BE2C (cell line): ENCODE measurements around the gene VIPR1.

ENCODE experiments used
- DNase-seq: peaks from one replicate; pipeline ENCODE4 v3.0.0-alpha.2; 2020
- H3K27me3 ChIP-seq: fragments of 250-450 bp; sonication (Bioruptor Pico); 2 replicates; pipeline ENCODE4 v1.5.1; 2020; ENCODE audit warnings: mild to moderate bottlenecking
- H3K36me3 ChIP-seq: fragments of 250-450 bp; sonication (Bioruptor Pico); 2 replicates; pipeline ENCODE4 v1.5.1; 2020; ENCODE audit warnings: mild to moderate bottlenecking
- H3K4me1 ChIP-seq: fragments of 250-450 bp; sonication (Bioruptor Pico); 2 replicates; pipeline ENCODE4 v1.5.1; 2020
- H3K4me3 ChIP-seq: 2 replicates; pipeline ENCODE4 v1.5.1; 2011; ENCODE audit warnings: low read depth, low read length
- H3K9me3 ChIP-seq: fragments of 250-450 bp; sonication (Bioruptor Pico); 2 replicates; pipeline ENCODE4 v1.5.1; 2020
- TF ChIP-seq, protein P1 (sequence below): IDR thresholded peaks from 2 replicates; pipeline ENCODE4 v1.5.1; 2012; ENCODE audit warnings: mild to moderate bottlenecking, low read depth, low read length

VIPR1 gene

DNA sequence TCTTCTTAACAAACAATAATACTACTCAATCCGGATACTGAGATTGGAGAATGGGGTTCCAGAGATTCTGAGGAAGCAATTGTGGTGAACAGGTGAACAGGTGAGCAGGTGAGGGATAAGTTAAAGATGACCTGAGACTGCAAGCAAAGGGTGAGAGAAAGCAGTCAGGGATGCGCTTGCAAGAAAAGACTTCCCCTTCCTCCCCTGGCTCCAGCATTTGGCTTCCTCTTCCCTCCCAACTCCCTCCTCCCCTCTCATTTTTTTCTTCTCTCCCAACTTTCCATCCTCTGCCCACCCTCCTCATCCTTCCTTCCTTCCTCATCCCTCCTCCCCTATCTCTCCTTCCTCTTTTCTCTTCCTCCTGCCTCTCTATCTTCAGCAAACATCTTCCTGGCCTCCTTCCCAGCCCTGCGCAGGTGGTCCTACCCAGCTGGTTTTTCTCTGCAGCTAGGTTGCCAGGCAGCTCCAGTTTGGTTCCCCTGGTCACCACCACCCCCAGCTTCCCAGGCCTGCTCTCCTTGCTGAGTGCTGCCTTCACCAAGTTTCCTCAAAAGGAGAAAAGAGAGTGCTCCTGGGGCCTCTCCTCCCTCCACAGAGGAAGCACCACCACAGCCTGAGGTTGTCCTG is 10.4 kb upstream of the VIPR1 start:
- TF ChIP-seq, protein P1, sequence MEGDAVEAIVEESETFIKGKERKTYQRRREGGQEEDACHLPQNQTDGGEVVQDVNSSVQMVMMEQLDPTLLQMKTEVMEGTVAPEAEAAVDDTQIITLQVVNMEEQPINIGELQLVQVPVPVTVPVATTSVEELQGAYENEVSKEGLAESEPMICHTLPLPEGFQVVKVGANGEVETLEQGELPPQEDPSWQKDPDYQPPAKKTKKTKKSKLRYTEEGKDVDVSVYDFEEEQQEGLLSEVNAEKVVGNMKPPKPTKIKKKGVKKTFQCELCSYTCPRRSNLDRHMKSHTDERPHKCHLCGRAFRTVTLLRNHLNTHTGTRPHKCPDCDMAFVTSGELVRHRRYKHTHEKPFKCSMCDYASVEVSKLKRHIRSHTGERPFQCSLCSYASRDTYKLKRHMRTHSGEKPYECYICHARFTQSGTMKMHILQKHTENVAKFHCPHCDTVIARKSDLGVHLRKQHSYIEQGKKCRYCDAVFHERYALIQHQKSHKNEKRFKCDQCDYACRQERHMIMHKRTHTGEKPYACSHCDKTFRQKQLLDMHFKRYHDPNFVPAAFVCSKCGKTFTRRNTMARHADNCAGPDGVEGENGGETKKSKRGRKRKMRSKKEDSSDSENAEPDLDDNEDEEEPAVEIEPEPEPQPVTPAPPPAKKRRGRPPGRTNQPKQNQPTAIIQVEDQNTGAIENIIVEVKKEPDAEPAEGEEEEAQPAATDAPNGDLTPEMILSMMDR: no peak
- DNase-seq: no peak
- Histone ChIP-seq H3K27me3 (no peaks in the 10 kb centered on the region), H3K4me3 (no peak overlapping the region), H3K9me3 (no peaks in the 10 kb centered on the region), H3K36me3 (no peaks in the 10 kb centered on the region), H3K4me1 (no peaks in the 10 kb centered on the region)

DNA sequence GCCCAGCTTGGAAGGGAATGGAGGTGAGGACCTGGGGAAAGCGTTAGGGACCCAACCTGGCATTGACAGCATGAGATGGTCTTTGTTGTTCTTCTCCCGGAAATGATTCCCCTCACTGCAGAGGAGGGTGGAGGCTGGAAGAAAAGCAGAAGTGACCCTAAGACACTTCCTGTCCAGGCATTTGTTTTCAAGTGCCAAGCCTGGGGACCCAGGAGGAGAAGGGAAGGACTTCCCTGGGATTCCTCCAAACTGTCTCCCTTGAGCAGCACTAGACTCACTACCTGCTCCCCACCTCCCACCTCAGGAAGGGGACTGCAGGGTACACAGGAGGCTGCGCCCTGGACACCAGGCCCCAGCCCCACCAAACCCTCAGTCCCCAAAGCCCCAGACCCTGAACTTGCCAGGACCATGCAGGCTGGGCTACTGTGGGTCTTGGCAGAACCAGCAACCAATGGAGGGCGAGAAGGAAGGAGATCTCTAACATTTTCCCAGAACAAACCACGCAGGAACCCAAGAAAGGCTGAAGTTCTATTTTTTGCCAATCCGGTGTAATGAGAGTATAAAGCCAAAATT is 9.8 kb upstream of the VIPR1 start:
- Histone ChIP-seq H3K4me1 (no peaks in the 10 kb centered on the region; the same call in 1 of the 2 replicates), H3K36me3 (no peaks in the 10 kb centered on the region), H3K9me3 (no peaks in the 10 kb centered on the region), H3K4me3 (no peak overlapping the region), H3K27me3 (no peaks in the 10 kb centered on the region)
- no peak for DNase-seq
- TF ChIP-seq, protein P1: no peak

DNA sequence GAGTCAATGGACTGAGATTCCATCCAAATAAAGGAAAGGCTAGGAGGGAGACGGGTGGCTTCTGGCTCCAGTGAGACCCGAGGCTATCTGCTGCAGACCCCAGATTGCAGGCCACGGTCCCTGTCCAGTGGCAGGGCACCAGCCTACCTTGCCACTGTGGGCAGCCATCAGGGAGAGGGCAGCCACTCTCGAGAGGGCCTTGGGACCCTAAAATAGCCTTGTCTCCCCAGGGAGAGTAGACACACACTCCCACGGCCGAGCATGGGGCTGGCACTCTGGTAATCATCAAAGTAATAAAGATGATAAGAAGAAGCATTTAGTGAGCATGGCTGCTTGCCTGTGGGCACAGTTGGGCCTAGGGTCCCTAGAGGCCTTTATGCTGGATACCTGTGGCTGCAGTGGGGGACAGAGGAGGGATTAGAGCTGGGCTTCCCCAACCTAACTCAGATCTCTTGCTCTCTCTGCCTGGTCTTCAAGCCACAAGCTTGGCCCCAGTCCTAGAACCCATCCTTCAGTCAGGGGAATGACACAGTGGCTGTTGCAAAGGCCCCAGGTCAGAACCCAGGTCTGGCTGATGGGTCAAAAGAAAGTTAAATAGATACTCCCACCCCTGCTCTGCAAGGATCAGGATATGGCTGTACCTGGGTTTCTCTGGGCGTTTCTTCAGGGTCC is 9.2 kb upstream of the VIPR1 start:
- no peak overlapping the region for H3K4me3 ChIP-seq
- TF ChIP-seq, protein P1: no peak
- H3K4me1 ChIP-seq: no peaks in the 10 kb centered on the region; the same call in 1 of the 2 replicates
- DNase-seq: no peak
- no peaks in the 10 kb centered on the region for H3K9me3 ChIP-seq
- no peaks in the 10 kb centered on the region for H3K36me3 ChIP-seq
- H3K27me3 ChIP-seq: no peaks in the 10 kb centered on the region

DNA sequence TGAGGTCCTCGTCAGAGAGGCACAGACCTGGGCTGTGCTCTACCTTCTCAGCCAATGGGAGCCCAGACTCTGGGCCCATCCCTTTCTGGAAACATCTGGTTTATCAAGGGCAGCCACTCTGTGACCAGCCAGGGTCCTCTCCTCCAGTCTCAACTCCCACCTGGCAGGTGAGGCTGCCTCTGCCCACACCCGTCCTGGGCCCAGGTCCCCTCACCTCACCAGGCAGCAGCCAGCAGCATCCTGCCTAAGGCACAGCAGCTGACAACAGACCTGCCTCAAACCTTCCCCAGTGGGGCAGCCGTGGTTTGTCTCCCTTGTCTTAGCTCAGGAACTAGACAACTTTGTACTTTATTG is 8.7 kb upstream of the VIPR1 start:
- Histone ChIP-seq H3K36me3 (no peaks in the 10 kb centered on the region), H3K9me3 (no peaks in the 10 kb centered on the region), H3K4me3 (no peak overlapping the region), H3K4me1 (no peaks in the 10 kb centered on the region; the same call in 1 of the 2 replicates), H3K27me3 (no peaks in the 10 kb centered on the region)
- no peak for DNase-seq
- TF ChIP-seq, protein P1: no peak

DNA sequence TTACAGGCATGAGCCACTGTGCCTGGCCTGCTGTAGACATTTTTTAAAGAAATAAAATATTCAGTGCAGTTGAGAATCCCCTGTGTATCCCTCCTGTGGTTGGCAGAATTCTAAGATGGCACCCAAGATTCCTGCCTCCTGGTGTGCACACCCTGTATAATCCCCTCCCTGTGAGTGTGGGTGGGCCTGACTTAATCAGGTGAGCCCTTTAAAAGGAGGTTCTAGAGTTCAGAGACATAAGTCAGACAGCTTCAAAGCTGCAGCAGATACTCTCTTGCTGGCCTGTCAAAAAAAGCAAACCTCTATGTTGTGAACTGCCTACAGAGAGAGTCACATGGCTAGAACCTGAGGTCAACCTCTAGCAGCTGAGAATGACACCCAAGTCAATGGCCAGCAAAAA is 7.0 kb upstream of the VIPR1 start:
- H3K36me3 ChIP-seq: no peaks in the 10 kb centered on the region
- TF ChIP-seq, protein P1: no peak
- H3K4me1 ChIP-seq: no peaks in the 10 kb centered on the region; the same call in 1 of the 2 replicates
- H3K27me3 ChIP-seq: no peaks in the 10 kb centered on the region
- no peak overlapping the region for H3K4me3 ChIP-seq
- no peaks in the 10 kb centered on the region for H3K9me3 ChIP-seq
- DNase-seq: no peak
